Stimulated activated naive CD4-positive, alpha-beta T cell (primary cell): ENCODE measurements around the gene TMEM38A.

ENCODE experiments used
- DNase-seq, 6 experiments: peaks; one replicate each; lab custom pipeline; 2025; lab: John Stamatoyannopoulos, UW

The TMEM38A gene

GRCh38 chr19:16660763-16661479 is at the start of gene TMEM38A:
TMEM38A (plus strand) TSS chr19:16661139; CDS start chr19:16661218, 79 bp downstream.
- peak in 5 of 6 experiments; percentile 7 to 51 (median 50) for DNase-seq

- no peak for DNase-seq
These were observed 48.3 kb upstream of the TMEM38A start for GRCh38 chr19:16612636-16613035.

GRCh38 chr19:16613841-16614240 is 47.1 kb upstream of the TMEM38A start:
- no peak for DNase-seq

- no peak for DNase-seq
These were observed 46.0 kb upstream of the TMEM38A start for GRCh38 chr19:16614941-16615340.

- no peak for DNase-seq
These were observed 45.1 kb upstream of the TMEM38A start for GRCh38 chr19:16615808-16616207.

- DNase-seq, result no peak
These were observed 42.7 kb upstream of the TMEM38A start for GRCh38 chr19:16618248-16618647.

- DNase-seq, result no peak
These were observed 41.5 kb upstream of the TMEM38A start for GRCh38 chr19:16619457-16619856.

- DNase-seq, result no peak
These were observed 40.9 kb upstream of the TMEM38A start for GRCh38 chr19:16620018-16620417.

- no peak for DNase-seq
These were observed 40.4 kb upstream of the TMEM38A start for GRCh38 chr19:16620584-16620983.

GRCh38 chr19:16621165-16621800 is 39.7 kb upstream of the TMEM38A start:
- DNase-seq, result no peak

GRCh38 chr19:16623066-16623465 is 37.9 kb upstream of the TMEM38A start:
- no peak for DNase-seq

GRCh38 chr19:16623576-16623975 is 37.4 kb upstream of the TMEM38A start:
- no peak for DNase-seq

- no peak for DNase-seq
These were observed 36.7 kb upstream of the TMEM38A start for GRCh38 chr19:16624236-16624635.

GRCh38 chr19:16625163-16625958 is 35.6 kb upstream of the TMEM38A start:
- no peak for DNase-seq

- DNase-seq, result peak in 2 of 6 experiments; percentile 2 to 6
These were observed 34.1 kb upstream of the TMEM38A start for GRCh38 chr19:16626796-16627192.

GRCh38 chr19:16627193-16627927 is 33.6 kb upstream of the TMEM38A start:
- peak in 3 of 6 experiments; percentile 21 to 35 (median 32) for DNase-seq

GRCh38 chr19:16627928-16628182 is 33.1 kb upstream of the TMEM38A start:
- peak in 1 of 6 experiments; percentile 39 for DNase-seq

GRCh38 chr19:16628183-16628983 is 32.6 kb upstream of the TMEM38A start, which contains the start of gene MED26:
MED26 (minus strand) TSS chr19:16628204; CDS start chr19:16627943, 261 bp downstream.
- peak; percentile 89 to 95 (median 92) for DNase-seq

GRCh38 chr19:16628984-16629691 is 31.8 kb upstream of the TMEM38A start:
- DNase-seq, result peak in 3 of 6 experiments; percentile 58 to 66 (median 62)

GRCh38 chr19:16631465-16631864 is 29.5 kb upstream of the TMEM38A start:
- no peak for DNase-seq

- no peak for DNase-seq
These were observed 23.4 kb upstream of the TMEM38A start for GRCh38 chr19:16637535-16637934.
